Measurements from ENCODE around the gene GLE1.

The GLE1 gene

DNA sequence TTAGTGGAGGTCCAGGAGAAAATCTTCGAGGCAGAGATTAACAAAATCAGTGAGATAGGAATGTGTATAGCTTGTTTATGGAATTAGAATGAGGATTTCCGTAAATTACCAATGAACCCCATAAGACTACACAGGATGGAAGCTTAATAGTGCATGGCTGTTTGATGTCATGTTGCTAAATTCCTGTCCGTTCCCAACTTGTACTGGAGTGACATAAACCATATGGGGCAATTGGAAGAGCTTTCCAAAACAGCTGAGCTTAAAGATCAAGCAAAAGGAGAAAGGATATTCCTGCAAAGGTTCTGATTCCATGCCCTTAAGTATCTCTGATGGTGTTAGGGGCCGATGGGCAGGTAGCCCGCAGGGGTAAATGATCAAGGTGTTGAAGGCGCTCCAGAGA, 17.4 kb downstream of the GLE1 start:
- no peak overlapping the region for H3K27ac ChIP-seq (ENCODE audit: low read depth, low read length)
- H3K9me3 ChIP-seq (ENCODE audit: control insufficient read depth in 1 of 2, low read length in 2 of 2), result no peaks in the 10 kb centered on the region
- no peak overlapping the region for H3K9ac ChIP-seq (ENCODE audit: low read depth in 1 of 2, low read length in 2 of 2)
- H3K4me1 ChIP-seq (ENCODE audit: control insufficient read depth in 1 of 2, insufficient read depth in 2 of 2, low read length in 2 of 2), result no peaks in the 10 kb centered on the region
- peaks cover 14 to 58% of the 10 kb centered on the region in 2 donors for H3K36me3 ChIP-seq (ENCODE audit: control insufficient read depth in 1 of 2, insufficient read depth in 2 of 2, low read length in 2 of 2)
- H3K4me3 ChIP-seq (ENCODE audit: low read depth in 1 of 2, low read length in 2 of 2), result no peak overlapping the region
- no peaks in the 10 kb centered on the region for H3K27me3 ChIP-seq (ENCODE audit: control insufficient read depth in 1 of 2, insufficient read depth in 2 of 2, low read length in 2 of 2)

DNA sequence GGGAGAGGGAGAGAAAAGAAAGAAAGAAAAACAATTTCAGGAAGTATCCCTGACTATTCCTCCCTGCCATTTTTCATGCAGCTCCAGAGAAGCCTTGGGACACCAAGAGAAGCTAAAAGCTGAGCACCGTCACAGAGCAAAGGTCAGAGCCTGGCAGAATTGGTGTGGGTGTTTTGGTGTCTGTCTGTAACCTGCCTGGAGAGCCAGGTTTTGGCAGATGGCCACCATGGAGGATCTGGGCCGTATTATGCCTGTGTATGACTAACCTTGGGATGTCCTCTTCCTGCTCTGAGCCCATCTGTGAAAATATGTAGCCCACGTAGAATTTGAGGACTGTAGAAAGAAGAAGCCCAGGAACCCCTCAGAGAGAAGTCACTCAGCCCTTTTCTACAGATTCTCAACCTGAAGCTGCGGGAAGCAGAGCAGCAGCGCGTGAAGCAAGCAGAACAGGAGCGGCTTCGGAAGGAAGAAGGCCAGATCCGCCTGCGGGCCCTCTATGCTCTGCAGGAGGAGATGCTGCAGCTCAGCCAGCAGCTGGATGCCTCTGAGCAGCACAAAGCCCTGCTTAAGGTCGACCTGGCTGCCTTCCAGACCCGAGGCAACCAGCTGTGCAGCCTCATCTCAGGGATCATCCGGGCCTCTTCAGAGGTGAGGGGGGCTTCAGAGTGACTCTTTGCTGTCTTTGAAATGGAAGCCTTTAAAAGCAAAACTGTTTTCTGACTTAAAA, 18.8 kb downstream of the GLE1 start:
- H3K27ac ChIP-seq (ENCODE audit: low read depth, low read length), result no peak overlapping the region
- H3K27me3 ChIP-seq (ENCODE audit: control insufficient read depth in 1 of 2, insufficient read depth in 2 of 2, low read length in 2 of 2), result no peaks in the 10 kb centered on the region
- no peak overlapping the region for H3K9ac ChIP-seq (ENCODE audit: low read depth in 1 of 2, low read length in 2 of 2)
- H3K4me3 ChIP-seq (ENCODE audit: low read depth in 1 of 2, low read length in 2 of 2), result no peak overlapping the region
- no peaks in the 10 kb centered on the region for H3K9me3 ChIP-seq (ENCODE audit: control insufficient read depth in 1 of 2, low read length in 2 of 2)
- H3K4me1 ChIP-seq (ENCODE audit: control insufficient read depth in 1 of 2, insufficient read depth in 2 of 2, low read length in 2 of 2), result no peaks in the 10 kb centered on the region
- peaks cover 13 to 66% of the 10 kb centered on the region in 2 donors for H3K36me3 ChIP-seq (ENCODE audit: control insufficient read depth in 1 of 2, insufficient read depth in 2 of 2, low read length in 2 of 2)

GRCh38 chr9:128526720-128527119, 22.2 kb downstream of the GLE1 start:
- Histone ChIP-seq H3K27ac (ENCODE audit: low read depth, low read length) (no peak overlapping the region), H3K9ac (ENCODE audit: low read depth in 1 of 2, low read length in 2 of 2) (no peak overlapping the region), H3K4me1 (ENCODE audit: control insufficient read depth in 1 of 2, insufficient read depth in 2 of 2, low read length in 2 of 2) (no peaks in the 10 kb centered on the region), H3K4me3 (ENCODE audit: low read depth in 1 of 2, low read length in 2 of 2) (no peak overlapping the region), H3K9me3 (ENCODE audit: control insufficient read depth in 1 of 2, low read length in 2 of 2) (no peaks in the 10 kb centered on the region), H3K27me3 (ENCODE audit: control insufficient read depth in 1 of 2, insufficient read depth in 2 of 2, low read length in 2 of 2) (no peaks in the 10 kb centered on the region), H3K36me3 (ENCODE audit: control insufficient read depth in 1 of 2, insufficient read depth in 2 of 2, low read length in 2 of 2) (peaks cover 13 to 79% of the 10 kb centered on the region in 2 donors)

DNA sequence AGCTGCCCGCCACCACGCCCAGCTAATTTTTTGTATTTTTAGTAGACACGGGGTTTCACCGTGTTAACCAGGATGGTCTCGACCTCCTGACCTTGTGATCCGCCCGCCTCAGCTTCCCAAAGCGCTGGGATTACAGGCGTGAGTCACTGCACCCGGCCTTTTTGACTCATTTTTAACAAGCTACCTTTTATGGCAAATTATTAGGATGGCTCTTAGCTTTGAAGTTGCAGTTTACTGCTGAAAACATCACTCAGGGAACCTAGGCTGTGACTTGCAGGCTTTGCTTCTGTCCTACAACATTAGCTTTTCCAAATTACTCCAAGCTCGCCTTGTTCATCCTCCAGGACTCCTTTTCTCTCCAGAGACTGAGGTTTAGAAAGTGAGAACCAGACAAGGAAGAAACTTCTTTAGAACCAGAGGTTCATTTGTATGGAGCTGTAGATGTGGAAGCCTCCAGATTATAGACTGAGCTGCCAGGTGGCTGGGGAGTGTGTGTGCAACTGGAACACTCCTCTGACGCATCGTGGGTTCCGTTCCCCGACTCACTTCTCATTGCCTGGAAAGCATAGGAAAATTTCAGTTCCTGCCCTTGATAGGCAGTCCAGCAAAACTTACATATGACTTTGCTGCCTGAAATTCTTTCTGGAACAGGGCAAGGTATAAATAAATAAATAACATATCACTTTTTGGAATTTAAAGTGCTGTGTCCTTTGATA, 24.1 kb downstream of the GLE1 start:
- no peak overlapping the region for H3K4me3 ChIP-seq (ENCODE audit: low read depth in 1 of 2, low read length in 2 of 2)
- H3K4me1 ChIP-seq (ENCODE audit: control insufficient read depth in 1 of 2, insufficient read depth in 2 of 2, low read length in 2 of 2), result no peaks in the 10 kb centered on the region
- H3K9me3 ChIP-seq (ENCODE audit: control insufficient read depth in 1 of 2, low read length in 2 of 2), result no peaks in the 10 kb centered on the region
- no peak overlapping the region for H3K9ac ChIP-seq (ENCODE audit: low read depth in 1 of 2, low read length in 2 of 2)
- H3K36me3 ChIP-seq (ENCODE audit: control insufficient read depth in 1 of 2, insufficient read depth in 2 of 2, low read length in 2 of 2), result peaks cover 13 to 74% of the 10 kb centered on the region in 2 donors
- H3K27ac ChIP-seq (ENCODE audit: low read depth, low read length), result no peak overlapping the region
- H3K27me3 ChIP-seq (ENCODE audit: control insufficient read depth in 1 of 2, insufficient read depth in 2 of 2, low read length in 2 of 2), result no peaks in the 10 kb centered on the region

DNA sequence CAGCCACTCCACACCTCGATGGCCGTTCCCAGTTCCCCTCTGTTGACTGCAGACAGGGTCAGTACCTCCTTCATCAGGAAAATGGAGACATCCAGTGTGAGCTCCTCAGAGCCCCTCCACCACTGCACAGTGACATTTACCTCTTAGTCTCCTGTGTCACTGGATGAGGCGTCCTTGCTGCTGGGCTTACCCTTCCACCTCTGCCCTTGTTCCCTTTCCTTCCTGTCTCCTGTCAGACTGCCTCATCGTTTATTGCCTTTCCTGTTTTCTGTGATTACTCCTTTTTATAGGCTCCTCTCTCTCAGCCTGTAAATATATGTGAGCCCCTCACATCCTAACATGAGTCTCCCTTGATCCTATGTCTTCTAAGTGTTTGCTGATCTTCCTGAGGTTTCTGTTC, 24.7 kb downstream of the GLE1 start:
- Histone ChIP-seq H3K4me1 (ENCODE audit: control insufficient read depth in 1 of 2, insufficient read depth in 2 of 2, low read length in 2 of 2) (no peaks in the 10 kb centered on the region), H3K9ac (ENCODE audit: low read depth in 1 of 2, low read length in 2 of 2) (no peak overlapping the region), H3K36me3 (ENCODE audit: control insufficient read depth in 1 of 2, insufficient read depth in 2 of 2, low read length in 2 of 2) (peaks cover 13 to 75% of the 10 kb centered on the region in 2 donors), H3K9me3 (ENCODE audit: control insufficient read depth in 1 of 2, low read length in 2 of 2) (no peaks in the 10 kb centered on the region), H3K27ac (ENCODE audit: low read depth, low read length) (no peak overlapping the region), H3K4me3 (ENCODE audit: low read depth in 1 of 2, low read length in 2 of 2) (no peak overlapping the region), H3K27me3 (ENCODE audit: control insufficient read depth in 1 of 2, insufficient read depth in 2 of 2, low read length in 2 of 2) (no peaks in the 10 kb centered on the region)

- no peak overlapping the region for H3K9ac ChIP-seq (ENCODE audit: low read depth in 1 of 2, low read length in 2 of 2)
- no peaks in the 10 kb centered on the region for H3K9me3 ChIP-seq (ENCODE audit: control insufficient read depth in 1 of 2, low read length in 2 of 2)
- no peak overlapping the region for H3K4me3 ChIP-seq (ENCODE audit: low read depth in 1 of 2, low read length in 2 of 2)
- H3K36me3 ChIP-seq (ENCODE audit: control insufficient read depth in 1 of 2, insufficient read depth in 2 of 2, low read length in 2 of 2), result peaks cover 11 to 63% of the 10 kb centered on the region in 2 donors
- H3K4me1 ChIP-seq (ENCODE audit: control insufficient read depth in 1 of 2, insufficient read depth in 2 of 2, low read length in 2 of 2), result no peaks in the 10 kb centered on the region
- H3K27ac ChIP-seq (ENCODE audit: low read depth, low read length), result no peak overlapping the region
- no peaks in the 10 kb centered on the region for H3K27me3 ChIP-seq (ENCODE audit: control insufficient read depth in 1 of 2, insufficient read depth in 2 of 2, low read length in 2 of 2)
These were observed 28.1 kb downstream of the GLE1 start for GRCh38 chr9:128532581-128532980.

- no peaks in the 10 kb centered on the region for H3K27me3 ChIP-seq (ENCODE audit: control insufficient read depth in 1 of 2, insufficient read depth in 2 of 2, low read length in 2 of 2)
- H3K4me1 ChIP-seq (ENCODE audit: control insufficient read depth in 1 of 2, insufficient read depth in 2 of 2, low read length in 2 of 2), result no peaks in the 10 kb centered on the region
- no peak overlapping the region for H3K4me3 ChIP-seq (ENCODE audit: low read depth in 1 of 2, low read length in 2 of 2)
- peaks cover 27 to 60% of the 10 kb centered on the region in 2 donors for H3K36me3 ChIP-seq (ENCODE audit: control insufficient read depth in 1 of 2, insufficient read depth in 2 of 2, low read length in 2 of 2)
- H3K9me3 ChIP-seq (ENCODE audit: control insufficient read depth in 1 of 2, low read length in 2 of 2), result no peaks in the 10 kb centered on the region
- H3K27ac ChIP-seq (ENCODE audit: low read depth, low read length), result no peak overlapping the region
- no peak overlapping the region for H3K9ac ChIP-seq (ENCODE audit: low read depth in 1 of 2, low read length in 2 of 2)
These were observed 36.3 kb downstream of the GLE1 start for GRCh38 chr9:128540634-128541360.

GRCh38 chr9:128546504-128546903, 42.0 kb downstream of the GLE1 start:
- Histone ChIP-seq H3K9me3 (ENCODE audit: control insufficient read depth in 1 of 2, low read length in 2 of 2) (no peaks in the 10 kb centered on the region), H3K27ac (ENCODE audit: low read depth, low read length) (no peak overlapping the region), H3K27me3 (ENCODE audit: control insufficient read depth in 1 of 2, insufficient read depth in 2 of 2, low read length in 2 of 2) (no peaks in the 10 kb centered on the region), H3K4me1 (ENCODE audit: control insufficient read depth in 1 of 2, insufficient read depth in 2 of 2, low read length in 2 of 2) (no peaks in the 10 kb centered on the region), H3K4me3 (ENCODE audit: low read depth in 1 of 2, low read length in 2 of 2) (no peak overlapping the region), H3K9ac (ENCODE audit: low read depth in 1 of 2, low read length in 2 of 2) (no peak overlapping the region), H3K36me3 (ENCODE audit: control insufficient read depth in 1 of 2, insufficient read depth in 2 of 2, low read length in 2 of 2) (peaks cover 5 to 7% of the 10 kb centered on the region in 2 donors)

- H3K4me1 ChIP-seq (ENCODE audit: control insufficient read depth in 1 of 2, insufficient read depth in 2 of 2, low read length in 2 of 2), result peaks cover 3% of the 10 kb centered on the region in 2 donors
- no peak overlapping the region for H3K4me3 ChIP-seq (ENCODE audit: low read depth in 1 of 2, low read length in 2 of 2)
- H3K9me3 ChIP-seq (ENCODE audit: control insufficient read depth in 1 of 2, low read length in 2 of 2), result no peaks in the 10 kb centered on the region
- H3K36me3 ChIP-seq (ENCODE audit: control insufficient read depth in 1 of 2, insufficient read depth in 2 of 2, low read length in 2 of 2), result no peaks in the 10 kb centered on the region
- no peaks in the 10 kb centered on the region for H3K27me3 ChIP-seq (ENCODE audit: control insufficient read depth in 1 of 2, insufficient read depth in 2 of 2, low read length in 2 of 2)
- no peak overlapping the region for H3K9ac ChIP-seq (ENCODE audit: low read depth in 1 of 2, low read length in 2 of 2)
- no peak overlapping the region for H3K27ac ChIP-seq (ENCODE audit: low read depth, low read length)
These were observed 44.4 kb downstream of the GLE1 start for GRCh38 chr9:128548876-128549275.

DNA sequence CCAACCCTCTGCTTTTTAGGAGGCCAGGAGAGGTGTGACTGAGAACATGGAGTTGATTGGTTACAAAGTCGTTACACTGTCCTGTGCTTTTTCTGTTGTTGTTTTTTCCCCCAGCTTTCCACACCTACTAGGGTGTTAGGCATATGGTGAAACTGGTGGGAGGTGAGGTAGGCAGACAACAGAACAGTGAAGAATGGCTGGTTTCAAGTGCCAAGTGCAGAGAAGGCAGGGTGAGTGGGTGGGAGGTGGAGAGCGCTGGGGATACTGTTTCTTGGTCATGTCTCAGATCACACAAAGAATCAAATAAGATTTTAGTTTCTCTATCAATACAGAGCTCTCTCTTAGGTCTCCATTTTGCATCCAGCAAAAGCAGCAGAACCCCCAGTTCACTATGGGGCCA, 45.7 kb downstream of the GLE1 start:
- Histone ChIP-seq H3K9ac (ENCODE audit: low read depth in 1 of 2, low read length in 2 of 2) (no peak overlapping the region), H3K4me1 (ENCODE audit: control insufficient read depth in 1 of 2, insufficient read depth in 2 of 2, low read length in 2 of 2) (peaks cover 17% of the 10 kb centered on the region in 2 donors), H3K4me3 (ENCODE audit: low read depth in 1 of 2, low read length in 2 of 2) (no peak overlapping the region)

More for the DNA sequence above, 45.7 kb downstream of the GLE1 start:
- H3K27me3 ChIP-seq (ENCODE audit: control insufficient read depth in 1 of 2, insufficient read depth in 2 of 2, low read length in 2 of 2), result no peaks in the 10 kb centered on the region
- no peaks in the 10 kb centered on the region for H3K36me3 ChIP-seq (ENCODE audit: control insufficient read depth in 1 of 2, insufficient read depth in 2 of 2, low read length in 2 of 2)
- H3K27ac ChIP-seq (ENCODE audit: low read depth, low read length), result no peak overlapping the region
- H3K9me3 ChIP-seq (ENCODE audit: control insufficient read depth in 1 of 2, low read length in 2 of 2), result no peaks in the 10 kb centered on the region

All from duodenal mucosa (tissue), 2 donors.